Measurements from ENCODE around the gene PSMA7.

The PSMA7 gene

DNA sequence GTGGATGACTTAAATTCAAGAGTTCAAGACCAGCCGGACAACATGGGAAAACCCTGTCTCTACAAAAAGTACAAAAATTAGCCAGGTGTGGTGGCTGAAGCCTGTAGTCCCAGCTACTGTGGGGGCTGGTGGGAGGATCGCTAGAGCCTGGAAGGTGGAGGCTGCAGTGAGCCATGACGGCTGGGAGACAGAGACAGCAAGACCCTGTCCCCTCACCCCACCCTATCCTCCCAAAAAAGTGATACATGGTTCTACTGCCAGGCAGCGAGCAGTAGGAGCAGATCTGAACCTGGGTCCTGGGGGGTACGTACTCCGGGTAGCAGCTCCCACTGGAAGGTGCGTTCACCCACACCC is 2.2 kb downstream of the PSMA7 start:
- Histone ChIP-seq H3K9me3 (ENCODE audit: low read depth, low read length) (no peaks in the 10 kb centered on the region), H3K9ac (ENCODE audit: insufficient read length) (no peak overlapping the region), H3K27ac (no peak overlapping the region), H3K4me3 (peak overlapping the region; percentile 97), H3K36me3 (ENCODE audit: insufficient read depth, low read length) (peaks cover 62% of the 10 kb centered on the region)
- no peak for DNase-seq (ENCODE audit: low read depth, low spot score)
- TF ChIP-seq EZH2 (IDR thresholded peaks at IDR 0.05), result no peak
- TF ChIP-seq FOXP2 (optimal IDR thresholded peaks at IDR 0.05; ENCODE audit: control extremely low read depth, extremely low read length, insufficient read depth), result no peak
- TF ChIP-seq POLR2AphosphoS5 (IDR thresholded peaks at IDR 0.05; ENCODE audit: borderline replicate concordance, low read depth, low read length), result no peak

DNA sequence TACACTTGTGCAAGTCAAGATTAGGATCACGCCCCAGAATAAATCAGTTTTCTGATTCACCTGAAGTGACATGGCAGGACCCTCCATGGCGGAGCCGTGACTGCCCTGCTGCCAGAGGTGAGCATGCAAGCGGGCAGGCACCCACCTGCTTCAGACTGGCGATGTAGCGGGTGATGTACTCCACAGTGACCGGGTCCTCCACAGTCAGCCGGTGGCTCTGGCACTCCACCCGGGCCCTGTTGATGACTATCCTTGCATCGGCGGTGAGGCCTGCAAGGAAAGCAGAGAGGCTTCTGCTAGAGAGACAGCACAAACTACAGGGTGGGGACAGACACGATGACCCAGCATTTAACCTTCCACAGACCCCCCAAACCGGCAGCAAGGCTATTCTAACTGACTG is 3.6 kb downstream of the PSMA7 start:
- H3K9me3 ChIP-seq (ENCODE audit: low read depth, low read length), result no peaks in the 10 kb centered on the region
- H3K36me3 ChIP-seq (ENCODE audit: insufficient read depth, low read length), result peaks cover 67% of the 10 kb centered on the region
- TF ChIP-seq FOXP2 (optimal IDR thresholded peaks at IDR 0.05; ENCODE audit: control extremely low read depth, extremely low read length, insufficient read depth) (no peak), EZH2 (IDR thresholded peaks at IDR 0.05) (no peak)
- DNase-seq (ENCODE audit: low read depth, low spot score), result no peak
- H3K27ac ChIP-seq, result 0 out of 2 replicates have a peak overlapping the region, but pooled peaks have one; percentile 28
- no peak overlapping the region for H3K9ac ChIP-seq (ENCODE audit: insufficient read length)
- H3K4me3 ChIP-seq, result no peak overlapping the region

DNA sequence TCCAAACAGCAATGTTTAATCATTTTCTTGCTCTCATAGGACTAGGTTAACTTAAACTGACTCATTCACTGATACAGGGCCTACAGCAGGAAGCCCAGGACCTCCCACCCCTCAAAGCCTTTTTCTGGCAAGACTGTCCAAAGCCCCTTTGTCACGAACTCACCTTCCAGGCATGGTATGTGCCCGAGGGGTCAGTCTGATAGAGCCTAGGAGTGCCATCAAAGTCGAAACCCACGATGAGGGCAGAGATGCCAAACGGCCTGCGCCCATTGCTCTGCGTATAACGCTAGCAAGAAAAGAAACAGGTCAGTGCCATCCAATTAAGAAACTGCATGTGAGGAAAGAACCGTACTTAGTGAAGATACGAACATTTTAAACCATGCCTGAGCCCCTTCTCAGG is 4.3 kb downstream of the PSMA7 start:
- H3K27ac ChIP-seq, result no peak overlapping the region
- H3K9ac ChIP-seq (ENCODE audit: insufficient read length), result no peak overlapping the region
- no peak for TF ChIP-seq POLR2AphosphoS5 (IDR thresholded peaks at IDR 0.05; ENCODE audit: borderline replicate concordance, low read depth, low read length)
- TF ChIP-seq FOXP2 (optimal IDR thresholded peaks at IDR 0.05; ENCODE audit: control extremely low read depth, extremely low read length, insufficient read depth), result no peak
- TF ChIP-seq EZH2 (IDR thresholded peaks at IDR 0.05), result no peak
- H3K9me3 ChIP-seq (ENCODE audit: low read depth, low read length), result no peaks in the 10 kb centered on the region
- no peak overlapping the region for H3K4me3 ChIP-seq
- peaks cover 72% of the 10 kb centered on the region for H3K36me3 ChIP-seq (ENCODE audit: insufficient read depth, low read length)
- no peak for DNase-seq (ENCODE audit: low read depth, low spot score)

DNA sequence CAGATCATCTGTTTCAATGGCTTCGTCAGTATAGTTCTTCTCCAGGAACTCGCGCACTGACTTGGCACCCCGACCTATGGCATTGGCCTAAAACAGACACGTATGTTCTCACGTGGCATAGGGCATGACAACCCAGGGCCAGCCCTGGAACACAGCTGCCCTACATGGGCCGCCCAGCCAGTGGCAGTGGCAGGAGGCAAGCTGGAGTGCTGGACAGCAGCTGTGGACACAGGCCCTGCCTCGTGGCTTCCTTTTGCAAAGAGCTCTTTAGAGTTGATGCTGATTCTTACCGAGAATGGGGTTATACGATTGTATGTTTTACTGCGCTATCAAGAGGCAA is 5.0 kb downstream of the PSMA7 start:
- H3K9ac ChIP-seq (ENCODE audit: insufficient read length), result no peak overlapping the region
- no peak overlapping the region for H3K4me3 ChIP-seq
- H3K36me3 ChIP-seq (ENCODE audit: insufficient read depth, low read length), result peaks cover 79% of the 10 kb centered on the region
- no peak for TF ChIP-seq EZH2 (IDR thresholded peaks at IDR 0.05)
- no peak overlapping the region for H3K27ac ChIP-seq
- no peak for DNase-seq (ENCODE audit: low read depth, low spot score)
- no peaks in the 10 kb centered on the region for H3K9me3 ChIP-seq (ENCODE audit: low read depth, low read length)

DNA sequence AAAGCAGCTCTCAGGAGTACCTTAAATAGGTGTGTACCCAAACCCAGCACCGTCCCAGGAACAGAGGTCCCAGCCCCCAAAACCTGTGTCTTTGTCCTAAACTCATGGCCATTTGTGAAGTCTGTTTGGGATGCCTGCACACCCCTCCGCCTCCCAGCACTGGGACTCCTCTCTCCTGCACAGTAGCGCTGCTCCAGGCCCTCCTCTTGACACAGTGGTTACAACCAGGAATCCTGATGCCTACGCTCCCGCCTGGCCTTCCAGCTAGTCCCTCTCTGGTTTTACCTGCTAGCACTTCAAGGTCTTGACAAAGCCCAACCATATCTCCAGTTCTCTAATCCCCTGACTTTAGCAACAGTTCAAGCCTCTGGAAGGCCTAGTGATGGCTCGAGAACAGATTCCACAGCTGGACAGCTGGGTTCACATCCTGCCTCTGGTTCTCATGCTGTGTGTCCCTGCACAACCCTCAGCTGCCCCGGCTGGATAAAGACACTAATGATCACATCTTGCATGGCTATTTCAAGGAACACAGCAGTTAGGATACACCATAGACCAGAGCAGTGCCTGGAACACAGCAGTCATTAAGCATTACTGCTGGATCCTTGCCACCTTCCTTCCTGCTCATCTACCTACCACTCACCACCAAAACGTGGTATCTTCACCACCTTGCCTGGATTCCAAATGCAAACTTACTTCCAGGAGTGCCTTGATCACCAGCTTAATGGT is 5.6 kb downstream of the PSMA7 start:
- H3K4me3 ChIP-seq, result no peak overlapping the region
- no peak overlapping the region for H3K27ac ChIP-seq
- H3K9me3 ChIP-seq (ENCODE audit: low read depth, low read length), result no peaks in the 10 kb centered on the region
- TF ChIP-seq POLR2AphosphoS5 (IDR thresholded peaks at IDR 0.05; ENCODE audit: borderline replicate concordance, low read depth, low read length), result no peak; the same call in 1 of the 2 replicates
- no peak for TF ChIP-seq EZH2 (IDR thresholded peaks at IDR 0.05)
- no peak for TF ChIP-seq FOXP2 (optimal IDR thresholded peaks at IDR 0.05; ENCODE audit: control extremely low read depth, extremely low read length, insufficient read depth)
- no peak for DNase-seq (ENCODE audit: low read depth, low spot score)
- no peak overlapping the region for H3K9ac ChIP-seq (ENCODE audit: insufficient read length)
- peaks cover 83% of the 10 kb centered on the region for H3K36me3 ChIP-seq (ENCODE audit: insufficient read depth, low read length)

DNA sequence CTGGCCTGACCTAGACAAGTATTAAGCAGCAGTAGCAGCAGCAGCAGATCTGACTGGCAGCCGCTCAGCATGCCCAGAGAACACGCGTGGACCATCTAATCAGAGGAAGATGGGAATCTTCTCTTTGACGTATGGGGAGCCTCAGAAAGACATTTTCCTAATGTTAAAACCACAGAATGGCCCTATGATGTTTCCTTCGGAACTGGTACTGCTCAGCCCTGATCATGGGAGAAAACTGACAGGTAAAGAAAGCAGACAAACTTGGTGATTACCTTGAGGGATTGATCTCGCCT is 6.2 kb downstream of the PSMA7 start:
- no peak for DNase-seq (ENCODE audit: low read depth, low spot score)
- Histone ChIP-seq H3K9ac (ENCODE audit: insufficient read length) (no peak overlapping the region), H3K27ac (no peak overlapping the region), H3K9me3 (ENCODE audit: low read depth, low read length) (no peaks in the 10 kb centered on the region), H3K4me3 (no peak overlapping the region), H3K36me3 (ENCODE audit: insufficient read depth, low read length) (peaks cover 89% of the 10 kb centered on the region)
- no peak for TF ChIP-seq FOXP2 (optimal IDR thresholded peaks at IDR 0.05; ENCODE audit: control extremely low read depth, extremely low read length, insufficient read depth)
- peak; percentile 31; the same call in 1 of the 2 replicates for TF ChIP-seq POLR2AphosphoS5 (IDR thresholded peaks at IDR 0.05; ENCODE audit: borderline replicate concordance, low read depth, low read length)

DNA sequence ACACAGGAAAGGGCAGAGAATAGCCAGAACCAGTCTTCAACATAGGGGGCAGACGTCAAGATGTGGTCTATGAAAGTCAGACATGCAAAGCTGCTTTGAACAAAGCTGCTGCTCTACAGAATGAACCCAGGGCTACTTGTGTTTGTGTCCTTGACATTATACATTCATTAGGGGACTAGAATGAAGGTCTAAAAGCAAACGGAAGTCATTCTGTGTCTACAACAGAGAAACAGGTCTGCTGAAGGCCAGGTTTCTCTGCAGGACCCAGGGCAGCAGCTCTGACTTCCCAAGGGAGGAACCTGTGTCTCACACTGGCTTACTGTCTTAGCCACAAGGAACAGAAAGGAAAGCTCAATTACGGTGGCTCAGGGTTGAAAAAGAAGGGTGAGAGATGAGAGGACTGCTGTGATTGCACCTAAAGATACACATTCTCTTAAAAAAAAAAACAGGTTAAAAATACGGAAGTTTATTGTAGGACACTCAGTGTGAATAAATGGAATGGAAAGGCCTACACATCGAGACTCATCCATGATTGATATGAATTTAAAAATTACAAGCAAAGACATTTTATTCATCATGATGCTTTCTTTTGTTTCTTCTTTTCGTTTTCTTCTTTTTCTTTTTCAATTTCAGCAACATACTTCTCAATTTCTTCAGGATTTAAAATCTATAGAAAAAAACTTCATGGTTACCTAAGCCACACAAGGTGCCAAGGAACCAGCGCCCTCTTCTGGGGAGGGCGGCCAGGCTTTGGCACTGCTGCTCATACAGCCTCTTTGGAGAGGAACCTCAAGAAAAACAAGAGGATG is 6.7 kb downstream of the PSMA7 start:
- DNase-seq (ENCODE audit: low read depth, low spot score), result no peak
- Histone ChIP-seq H3K27ac (peak overlapping the region; percentile 55), H3K36me3 (ENCODE audit: insufficient read depth, low read length) (peaks cover 95% of the 10 kb centered on the region), H3K4me3 (no peak overlapping the region), H3K9me3 (ENCODE audit: low read depth, low read length) (no peaks in the 10 kb centered on the region), H3K9ac (ENCODE audit: insufficient read length) (no peak overlapping the region)
- TF ChIP-seq FOXP2 (optimal IDR thresholded peaks at IDR 0.05; ENCODE audit: control extremely low read depth, extremely low read length, insufficient read depth) (no peak), POLR2AphosphoS5 (IDR thresholded peaks at IDR 0.05; ENCODE audit: borderline replicate concordance, low read depth, low read length) (no peak), EZH2 (IDR thresholded peaks at IDR 0.05) (no peak)

DNA sequence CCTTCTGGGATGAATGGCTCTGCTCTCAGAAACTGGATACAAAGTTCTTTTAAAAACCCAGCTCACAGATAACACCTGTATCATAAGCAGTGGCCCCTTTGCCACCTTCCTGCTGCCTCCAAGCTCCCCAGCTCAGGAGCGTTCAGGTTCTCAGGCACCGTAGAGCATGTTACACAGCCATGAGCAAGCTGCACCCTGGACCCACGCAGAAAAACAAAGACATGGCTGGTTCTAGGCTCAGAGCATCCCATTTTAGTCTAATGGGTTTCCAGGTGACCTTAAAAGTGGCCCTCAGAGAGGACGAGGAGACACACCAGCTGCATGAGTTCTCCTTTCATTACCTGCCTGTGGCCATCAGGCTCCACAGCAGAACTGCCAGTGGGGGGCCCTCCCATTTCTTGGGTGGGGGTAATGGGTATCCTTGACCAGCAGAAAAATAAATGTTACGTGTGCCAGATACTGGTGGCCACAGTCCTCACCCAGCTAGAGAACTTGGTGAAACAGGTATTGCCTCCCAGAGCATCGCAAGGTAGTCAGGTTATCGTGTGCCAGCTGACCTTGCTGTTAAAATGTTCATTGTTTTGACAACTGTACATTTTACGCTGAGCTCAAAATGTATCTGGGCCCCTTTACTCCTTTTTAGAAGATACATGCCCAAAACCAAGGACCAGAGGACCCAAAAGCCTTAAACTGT is 7.5 kb downstream of the PSMA7 start:
- Histone ChIP-seq H3K9me3 (ENCODE audit: low read depth, low read length) (no peaks in the 10 kb centered on the region), H3K4me3 (no peak overlapping the region), H3K9ac (ENCODE audit: insufficient read length) (no peak overlapping the region), H3K36me3 (ENCODE audit: insufficient read depth, low read length) (peaks cover 97% of the 10 kb centered on the region), H3K27ac (no peak overlapping the region)
- DNase-seq (ENCODE audit: low read depth, low spot score), result no peak
- no peak for TF ChIP-seq FOXP2 (optimal IDR thresholded peaks at IDR 0.05; ENCODE audit: control extremely low read depth, extremely low read length, insufficient read depth)
- no peak for TF ChIP-seq EZH2 (IDR thresholded peaks at IDR 0.05)
- no peak; the same call in 1 of the 2 replicates for TF ChIP-seq POLR2AphosphoS5 (IDR thresholded peaks at IDR 0.05; ENCODE audit: borderline replicate concordance, low read depth, low read length)
